Keratinocyte (primary cell): ENCODE measurements around the gene TTN. TPM values are rescaled to one million over a fixed set of nuclear protein-coding genes. Genes with fewer than 3 reads are reported as not detected.

ENCODE experiments used
- DNase-seq: peaks from one replicate; pipeline ENCODE4 v3.0.0-alpha.2; 2011; ENCODE audit warnings: low read depth, missing footprints, low spot score
- FAIRE-seq: peaks from 2 replicates; lab custom pipeline; 2011; peaks lifted over from hg19 to GRCh38; lab: Jason Lieb, UNC
- H2AFZ ChIP-seq: 2 replicates; pipeline ENCODE4 v1.6.0; 2012; ENCODE audit warnings: low read length, control low read depth, inconsistent platforms; ENCODE audit not compliant: control insufficient read depth
- H3K27ac ChIP-seq: 2 replicates; pipeline ENCODE4 v1.5.1; 2011; ENCODE audit warnings: low read length; ENCODE audit not compliant: control insufficient read depth, insufficient read depth
- H3K27me3 ChIP-seq: 3 replicates; pipeline ENCODE4 v1.6.0; 2011; ENCODE audit warnings: low read length; ENCODE audit not compliant: control insufficient read depth, insufficient read depth; ENCODE audit errors: extremely low read depth
- H3K36me3 ChIP-seq, 2 experiments: 2 replicates in 1 of 2; 3 replicates in 1 of 2; pipeline ENCODE4 v1.5.1; 2011; ENCODE audit warnings: low read length in 2 of 2, mild to moderate bottlenecking in 1 of 2; ENCODE audit not compliant: control insufficient read depth in 2 of 2, insufficient read depth in 2 of 2; ENCODE audit errors: extremely low read depth in 1 of 2
- H3K4me1 ChIP-seq: 3 replicates; pipeline ENCODE4 v1.5.1; 2011; ENCODE audit warnings: low read length; ENCODE audit not compliant: control insufficient read depth, insufficient read depth; ENCODE audit errors: extremely low read depth
- H3K4me2 ChIP-seq: 3 replicates; pipeline ENCODE4 v1.6.0; 2011; ENCODE audit warnings: low read depth, low read length; ENCODE audit not compliant: control insufficient read depth, insufficient read depth; ENCODE audit errors: extremely low read depth
- H3K4me3 ChIP-seq, 3 experiments: fragments of 200-600 bp in 1 of 3; sonication (generic) in 1 of 3; 2 replicates in 2 of 3; 3 replicates in 1 of 3; pipeline ENCODE4 v1.5.1; 2011 to 2016; ENCODE audit warnings: low read length in 3 of 3, mild to moderate bottlenecking in 3 of 3, control low read depth in 2 of 3, inconsistent platforms in 1 of 3, low read depth in 1 of 3, mixed read lengths in 1 of 3, mixed run types in 1 of 3, moderate library complexity in 1 of 3; ENCODE audit not compliant: control insufficient read depth in 2 of 3, insufficient read depth in 2 of 3; ENCODE audit errors: extremely low read depth in 1 of 3
- H3K79me2 ChIP-seq: 2 replicates; pipeline ENCODE4 v1.6.0; 2012; ENCODE audit warnings: low read length; ENCODE audit not compliant: control insufficient read depth, insufficient read depth
- H3K9ac ChIP-seq: 3 replicates; pipeline ENCODE4 v1.6.0; 2011; ENCODE audit warnings: low read length; ENCODE audit not compliant: control insufficient read depth, insufficient read depth; ENCODE audit errors: extremely low read depth
- H3K9me1 ChIP-seq: 3 replicates; pipeline ENCODE4 v1.6.0; 2011; ENCODE audit warnings: low read length; ENCODE audit not compliant: control insufficient read depth, insufficient read depth; ENCODE audit errors: extremely low read depth
- H3K9me3 ChIP-seq: 2 replicates; pipeline ENCODE4 v1.5.1; 2012; ENCODE audit warnings: low read depth, low read length; ENCODE audit not compliant: control insufficient read depth
- H4K20me1 ChIP-seq: 3 replicates; pipeline ENCODE4 v1.6.0; 2011; ENCODE audit warnings: low read length; ENCODE audit not compliant: control insufficient read depth, insufficient read depth; ENCODE audit errors: extremely low read depth
- EZH2 ChIP-seq: IDR thresholded peaks from one replicate; pipeline ENCODE4 v1.6.1; 2012; ENCODE audit warnings: inconsistent platforms, mild to moderate bottlenecking, low read length, moderate library complexity
- dilution Hi-C: fragments of 300-500 bp; cut with MboI; formaldehyde crosslinking; loops from one replicate; pipeline ENCODE4 v1.7.0; 2020; ENCODE audit warnings: low sequenced_read_pairs; ENCODE audit not compliant: extremely low pct_ligation_motif_present
- polyA plus RNA-seq, 5 experiments: library from polyadenylated mRNA; depleted of rRNA in 3 of 5; stranded (reverse) in 3 of 5; stranded (forward) in 1 of 5; unstranded in 1 of 5; fragments of >200 nt; gene quantifications; 1 replicate in 1 of 5; 2 replicates in 3 of 5; 3 replicates in 1 of 5; pipeline versions ENCODE4 v1.2.1 to v1.2.3, GENCODE V29; 2011 to 2012; ENCODE audit warnings: missing spikeins in 2 of 5, low read depth in 1 of 5, low replicate concordance in 1 of 5
- TF ChIP-seq, protein P1 (sequence below), 3 experiments: IDR thresholded peaks in 1 of 3; conservative IDR thresholded peaks in 1 of 3; optimal IDR thresholded peaks in 1 of 3; 2 replicates in 2 of 3; 3 replicates in 1 of 3; pipeline versions ENCODE3 to v1.5.1; 2011; ENCODE audit warnings: low read length in 3 of 3, mild to moderate bottlenecking in 3 of 3, moderate library complexity in 2 of 3, control low read depth in 1 of 3, inconsistent platforms in 1 of 3; ENCODE audit not compliant: insufficient read depth in 2 of 3; ENCODE audit errors: extremely low read depth in 1 of 3

TTN gene
- polyA plus RNA-seq, 1 donor (not counting 4 experiments of a cell fraction or from before 2014, with no cell fraction given) = 0.01 TPM

DNA sequence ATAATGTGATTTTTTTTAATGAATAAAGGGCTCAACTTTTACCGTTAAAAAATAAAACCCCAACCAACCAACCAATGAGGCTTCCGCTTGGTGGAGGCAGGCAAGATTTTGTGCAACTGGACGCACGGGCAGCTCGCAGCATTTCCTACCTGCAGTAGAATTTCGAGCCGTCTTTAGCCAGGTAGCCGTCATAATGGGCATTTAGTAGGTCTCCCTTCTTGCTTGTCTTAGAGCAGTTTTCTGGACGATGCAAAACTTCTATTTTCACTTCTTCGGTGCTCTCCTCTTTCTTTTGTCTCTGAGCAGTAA is 329.1 kb downstream of the TTN start:
- Histone ChIP-seq H3K9me3 (no peaks in the 10 kb centered on the region), H3K4me3 (peak overlapping the region; percentile 56 to 83 (median 74)), H3K9ac (peak overlapping the region; percentile 75), H3K79me2 (peaks cover 23% of the 10 kb centered on the region), H3K4me1 (peaks cover 29% of the 10 kb centered on the region), H3K4me2 (peak overlapping the region; percentile 81), H3K27me3 (no peaks in the 10 kb centered on the region), H4K20me1 (no peaks in the 10 kb centered on the region), H3K27ac (peak overlapping the region; percentile 77), H3K9me1 (no peaks in the 10 kb centered on the region), H3K36me3 (no peaks in the 10 kb centered on the region), H2AFZ (peak overlapping the region; percentile 93)
- DNase-seq = no peak
- dilution Hi-C loops = no loop called here
- no peak for FAIRE-seq
- TF ChIP-seq, protein P1, sequence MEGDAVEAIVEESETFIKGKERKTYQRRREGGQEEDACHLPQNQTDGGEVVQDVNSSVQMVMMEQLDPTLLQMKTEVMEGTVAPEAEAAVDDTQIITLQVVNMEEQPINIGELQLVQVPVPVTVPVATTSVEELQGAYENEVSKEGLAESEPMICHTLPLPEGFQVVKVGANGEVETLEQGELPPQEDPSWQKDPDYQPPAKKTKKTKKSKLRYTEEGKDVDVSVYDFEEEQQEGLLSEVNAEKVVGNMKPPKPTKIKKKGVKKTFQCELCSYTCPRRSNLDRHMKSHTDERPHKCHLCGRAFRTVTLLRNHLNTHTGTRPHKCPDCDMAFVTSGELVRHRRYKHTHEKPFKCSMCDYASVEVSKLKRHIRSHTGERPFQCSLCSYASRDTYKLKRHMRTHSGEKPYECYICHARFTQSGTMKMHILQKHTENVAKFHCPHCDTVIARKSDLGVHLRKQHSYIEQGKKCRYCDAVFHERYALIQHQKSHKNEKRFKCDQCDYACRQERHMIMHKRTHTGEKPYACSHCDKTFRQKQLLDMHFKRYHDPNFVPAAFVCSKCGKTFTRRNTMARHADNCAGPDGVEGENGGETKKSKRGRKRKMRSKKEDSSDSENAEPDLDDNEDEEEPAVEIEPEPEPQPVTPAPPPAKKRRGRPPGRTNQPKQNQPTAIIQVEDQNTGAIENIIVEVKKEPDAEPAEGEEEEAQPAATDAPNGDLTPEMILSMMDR (optimal IDR thresholded peaks at IDR 0.05 in 1 of 3, IDR thresholded peaks at IDR 0.05 in 1 of 3, conservative IDR thresholded peaks at IDR 0.05 in 1 of 3; ENCODE audit: extremely low read depth in 1 of 3, insufficient read depth in 2 of 3, low read length in 3 of 3) = no peak
- no peak for TF ChIP-seq EZH2

DNA sequence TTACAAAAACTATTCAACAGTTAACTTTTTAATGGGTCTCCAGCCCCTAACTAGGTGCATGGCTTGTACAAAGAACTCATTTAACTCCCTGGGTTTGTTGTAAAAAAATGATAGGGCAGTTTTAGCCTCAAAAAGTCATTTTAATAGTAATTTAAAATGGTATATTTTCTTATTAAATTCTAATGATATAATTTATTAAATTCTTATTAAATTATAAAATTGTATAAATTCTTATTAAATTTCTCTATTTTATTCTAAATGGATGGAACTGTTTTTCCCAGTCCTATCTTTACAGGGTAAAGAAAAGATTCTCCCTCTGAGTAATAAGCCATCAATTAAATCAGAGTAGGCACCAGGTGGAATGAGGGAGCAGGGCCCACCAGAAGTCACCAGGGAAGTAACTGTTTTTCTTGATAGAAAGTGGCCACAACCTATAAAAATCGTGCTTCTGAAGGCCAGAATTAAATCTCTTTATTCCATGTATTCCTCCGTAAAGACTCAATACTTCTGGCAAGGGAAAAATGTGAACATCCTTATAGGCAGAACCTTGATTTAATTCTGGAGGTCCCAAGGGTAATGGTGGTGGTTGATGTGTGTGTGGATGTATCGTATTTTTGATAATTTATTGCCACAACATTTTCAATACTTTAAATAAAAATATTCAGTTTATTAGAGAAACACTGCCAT is 329.6 kb downstream of the TTN start:
- no peaks in the 10 kb centered on the region for H3K27me3 ChIP-seq
- no peak for DNase-seq
- no peak for FAIRE-seq
- H3K4me2 ChIP-seq = peak overlapping the region; percentile 81
- no peaks in the 10 kb centered on the region for H3K9me1 ChIP-seq
- peaks cover 29% of the 10 kb centered on the region for H3K4me1 ChIP-seq
- H3K27ac ChIP-seq = no peak overlapping the region
- no peaks in the 10 kb centered on the region for H3K36me3 ChIP-seq
- H2AFZ ChIP-seq = peak overlapping the region; percentile 93
- H3K4me3 ChIP-seq = peak overlapping the region; percentile 56 to 83 (median 74)
- H3K9ac ChIP-seq = peak overlapping the region; percentile 75
- TF ChIP-seq EZH2 = no peak
- TF ChIP-seq, protein P1 (optimal IDR thresholded peaks at IDR 0.05 in 1 of 3, IDR thresholded peaks at IDR 0.05 in 1 of 3, conservative IDR thresholded peaks at IDR 0.05 in 1 of 3; ENCODE audit: extremely low read depth in 1 of 3, insufficient read depth in 2 of 3, low read length in 3 of 3) = no peak
- dilution Hi-C loops = no loop called here
- H3K9me3 ChIP-seq = no peaks in the 10 kb centered on the region
- H4K20me1 ChIP-seq = no peaks in the 10 kb centered on the region
- peaks cover 18% of the 10 kb centered on the region for H3K79me2 ChIP-seq
